Activated T-cell treated with anti-CD3 and anti-CD28 coated beads, Interleukin-2, amount 50 U/mL, for 72 hours (primary cell): Measurements from ENCODE around the gene KCNIP4. TPM values are rescaled to one million over a fixed set of nuclear protein-coding genes. Genes with fewer than 3 reads are reported as not detected.

ENCODE experiments used
- ATAC-seq, 2 donors: fragments of 150-1000 bp; cut with Tn5 transposase; replicated peaks in 1 of 2; 2 replicates each; pipeline ENCODE4 v1.10.0; 2021; ENCODE audit warnings: moderate library complexity in 2 of 2, mild to moderate bottlenecking in 1 of 2
- DNase-seq, 2 donors: peaks; one replicate each; pipeline ENCODE4 v3.0.0; 2021 to 2022; ENCODE audit warnings: mixed read lengths in 1 of 2
- H3K27ac Mint-ChIP-seq: one replicate; pipeline ENCODE4 v1.8.0; 2022; ENCODE audit warnings: mild to moderate bottlenecking, moderate library complexity, mixed read lengths
- H3K27me3 Mint-ChIP-seq: one replicate; pipeline ENCODE4 v1.8.0; 2022; ENCODE audit warnings: low read depth, mixed read lengths
- H3K36me3 Mint-ChIP-seq, 2 donors: one replicate each; pipeline ENCODE4 v1.8.0; 2022; ENCODE audit warnings: mixed read lengths in 2 of 2, mild to moderate bottlenecking in 1 of 2; ENCODE audit not compliant: insufficient read depth in 2 of 2
- H3K4me1 Mint-ChIP-seq: one replicate; pipeline ENCODE4 v1.8.0; 2022; ENCODE audit warnings: low read depth, mixed read lengths
- H3K4me3 Mint-ChIP-seq, 2 donors: one replicate each; pipeline ENCODE4 v1.8.0; 2022; ENCODE audit warnings: mild to moderate bottlenecking in 2 of 2, mixed read lengths in 2 of 2, moderate library complexity in 2 of 2
- H3K9me3 Mint-ChIP-seq, 2 donors: one replicate each; pipeline ENCODE4 v1.8.0; 2022; ENCODE audit warnings: mixed read lengths in 2 of 2
- total RNA-seq, 2 donors: library from RNA; stranded (reverse); gene quantifications; one replicate each; pipeline ENCODE4 v1.2.3, GENCODE V29; 2022

The KCNIP4 gene
- total RNA-seq, 2 donors from 2014 or later: not detected

- H3K36me3 Mint-ChIP-seq: no peaks in the 10 kb centered on the region
- peaks cover 32% of the 10 kb centered on the region for H3K4me1 Mint-ChIP-seq
- H3K27ac Mint-ChIP-seq: no peak overlapping the region
- H3K9me3 Mint-ChIP-seq: no peaks in the 10 kb centered on the region
- ATAC-seq (no peak), DNase-seq (no peak)
- H3K27me3 Mint-ChIP-seq: no peaks in the 10 kb centered on the region
- H3K4me3 Mint-ChIP-seq: peak overlapping the region; percentile 10 to 80
These were observed 1249.8 kb downstream of the KCNIP4 start for GRCh38 chr4:20698820-20699219.

GRCh38 chr4:20698382-20698781, 1250.2 kb downstream of the KCNIP4 start:
- H3K4me3 Mint-ChIP-seq: no peak overlapping the region
- no peaks in the 10 kb centered on the region for H3K27me3 Mint-ChIP-seq
- no peak for ATAC-seq
- peaks cover 30% of the 10 kb centered on the region for H3K4me1 Mint-ChIP-seq
- H3K9me3 Mint-ChIP-seq: no peaks in the 10 kb centered on the region
- no peaks in the 10 kb centered on the region for H3K36me3 Mint-ChIP-seq
- DNase-seq: no peak
- H3K27ac Mint-ChIP-seq: no peak overlapping the region

- no peaks in the 10 kb centered on the region for H3K9me3 Mint-ChIP-seq
- H3K4me1 Mint-ChIP-seq: peaks cover 16% of the 10 kb centered on the region
- no peak overlapping the region for H3K4me3 Mint-ChIP-seq
- no peaks in the 10 kb centered on the region for H3K36me3 Mint-ChIP-seq
- no peak overlapping the region for H3K27ac Mint-ChIP-seq
- DNase-seq (no peak), ATAC-seq (no peak)
- no peaks in the 10 kb centered on the region for H3K27me3 Mint-ChIP-seq
These were observed 1251.8 kb downstream of the KCNIP4 start for GRCh38 chr4:20696815-20697214.

- no peak overlapping the region for H3K27ac Mint-ChIP-seq
- no peaks in the 10 kb centered on the region for H3K9me3 Mint-ChIP-seq
- DNase-seq (no peak), ATAC-seq (no peak)
- H3K4me1 Mint-ChIP-seq: no peaks in the 10 kb centered on the region
- no peak overlapping the region for H3K4me3 Mint-ChIP-seq
- H3K36me3 Mint-ChIP-seq: no peaks in the 10 kb centered on the region
- peaks cover 7% of the 10 kb centered on the region for H3K27me3 Mint-ChIP-seq
These were observed 1260.7 kb downstream of the KCNIP4 start for GRCh38 chr4:20687864-20688263.

GRCh38 chr4:20684852-20685763, 1263.5 kb downstream of the KCNIP4 start:
- peaks cover 6% of the 10 kb centered on the region for H3K27me3 Mint-ChIP-seq

GRCh38 chr4:20683766-20684165, 1264.8 kb downstream of the KCNIP4 start:
- Mint-ChIP-seq H3K9me3 (no peaks in the 10 kb centered on the region), H3K4me3 (no peak overlapping the region), H3K27ac (no peak overlapping the region), H3K36me3 (no peaks in the 10 kb centered on the region), H3K27me3 (peaks cover 6% of the 10 kb centered on the region), H3K4me1 (no peaks in the 10 kb centered on the region)
- DNase-seq (no peak), ATAC-seq (no peak)

More at GRCh38 chr4:20684852-20685763, 1263.5 kb downstream of the KCNIP4 start:
- H3K4me1 Mint-ChIP-seq: no peaks in the 10 kb centered on the region
- H3K36me3 Mint-ChIP-seq: no peaks in the 10 kb centered on the region
- no peak overlapping the region for H3K27ac Mint-ChIP-seq
- DNase-seq: no peak
- ATAC-seq: no peak
- H3K4me3 Mint-ChIP-seq: no peak overlapping the region
- H3K9me3 Mint-ChIP-seq: no peaks in the 10 kb centered on the region

GRCh38 chr4:20682853-20683252, 1265.7 kb downstream of the KCNIP4 start:
- ATAC-seq (no peak), DNase-seq (no peak)
- H3K36me3 Mint-ChIP-seq: no peaks in the 10 kb centered on the region
- H3K4me3 Mint-ChIP-seq: no peak overlapping the region
- H3K9me3 Mint-ChIP-seq: no peaks in the 10 kb centered on the region
- H3K4me1 Mint-ChIP-seq: no peaks in the 10 kb centered on the region
- peaks cover 6% of the 10 kb centered on the region for H3K27me3 Mint-ChIP-seq
- H3K27ac Mint-ChIP-seq: no peak overlapping the region

- peaks cover 20% of the 10 kb centered on the region for H3K27me3 Mint-ChIP-seq
- no peaks in the 10 kb centered on the region for H3K36me3 Mint-ChIP-seq
- H3K4me1 Mint-ChIP-seq: no peaks in the 10 kb centered on the region
- DNase-seq: no peak
- no peak overlapping the region for H3K4me3 Mint-ChIP-seq
- H3K9me3 Mint-ChIP-seq: no peaks in the 10 kb centered on the region
- ATAC-seq: no peak
- H3K27ac Mint-ChIP-seq: no peak overlapping the region
These were observed 1267.3 kb downstream of the KCNIP4 start for GRCh38 chr4:20681271-20681670.

GRCh38 chr4:20680736-20681135, 1267.8 kb downstream of the KCNIP4 start:
- Mint-ChIP-seq H3K4me1 (no peaks in the 10 kb centered on the region), H3K27me3 (peaks cover 21% of the 10 kb centered on the region), H3K36me3 (no peaks in the 10 kb centered on the region), H3K9me3 (no peaks in the 10 kb centered on the region), H3K4me3 (no peak overlapping the region), H3K27ac (no peak overlapping the region)
- DNase-seq: no peak
- no peak for ATAC-seq

- H3K27ac Mint-ChIP-seq: no peak overlapping the region
- no peaks in the 10 kb centered on the region for H3K36me3 Mint-ChIP-seq
- no peaks in the 10 kb centered on the region for H3K9me3 Mint-ChIP-seq
- H3K4me1 Mint-ChIP-seq: no peaks in the 10 kb centered on the region
- DNase-seq (no peak), ATAC-seq (no peak)
- no peak overlapping the region for H3K4me3 Mint-ChIP-seq
- peaks cover 21% of the 10 kb centered on the region for H3K27me3 Mint-ChIP-seq
These were observed 1268.6 kb downstream of the KCNIP4 start for GRCh38 chr4:20679951-20680350.
